ENCODE results near the gene GRID1.

DNA sequence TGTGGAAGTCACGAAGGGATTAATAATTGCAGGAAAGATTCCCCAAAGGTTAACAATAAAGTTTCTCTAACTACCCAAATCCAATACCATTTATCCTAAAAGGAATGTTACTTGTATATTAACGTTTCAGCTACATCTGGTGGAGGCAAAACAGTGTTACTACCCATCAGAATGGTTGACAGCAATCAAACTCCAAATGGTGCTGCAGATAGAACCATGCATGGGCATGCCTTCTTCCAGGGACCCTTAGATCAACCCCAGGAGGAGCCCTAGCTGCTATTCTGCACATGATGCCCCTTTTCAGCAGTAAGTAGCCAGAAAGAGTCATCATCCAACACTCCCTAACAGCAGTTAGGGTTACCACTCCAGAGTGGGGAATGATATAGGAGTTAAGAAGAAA is 336.3 kb downstream of the GRID1 start:
- no peak for TF ChIP-seq POLR2A (IDR thresholded peaks at IDR 0.05; ENCODE audit: low read length)
- TF ChIP-seq GATA1 (IDR thresholded peaks at IDR 0.05; ENCODE audit: low read depth, low read length): no peak

Data from erythroblast (primary cell).